CD4-positive, alpha-beta T cell treated with Interleukin-6 at 100 ng/mL for 8 hours (primary cell): ENCODE data around the gene SCAMP2.

Source experiments
- DNase-seq: peaks from one replicate; pipeline ENCODE4 v3.0.0-alpha.2; 2020; ENCODE audit warnings: mixed read lengths, low spot score

The SCAMP2 gene

GRCh38 chr15:74820056-74820455 lies 53.1 kb downstream of the SCAMP2 start:
- DNase-seq, result no peak

- no peak for DNase-seq
Observed at GRCh38 chr15:74817370-74817737, 55.8 kb downstream of the SCAMP2 start.

GRCh38 chr15:74816624-74817369 lies 56.4 kb downstream of the SCAMP2 start:
- no peak for DNase-seq

- no peak for DNase-seq
Observed at GRCh38 chr15:74815961-74816360, 57.2 kb downstream of the SCAMP2 start.

- DNase-seq, result no peak
Observed at GRCh38 chr15:74815121-74815934, 57.8 kb downstream of the SCAMP2 start.

GRCh38 chr15:74812533-74812932 lies 60.6 kb downstream of the SCAMP2 start, which contains the start of gene LMAN1L:
TSS of gene LMAN1L (plus strand) at chr15:74812835. CDS start at chr15:74812855, 20 bp downstream.
- DNase-seq, result no peak

GRCh38 chr15:74809956-74810355 lies 63.2 kb downstream of the SCAMP2 start:
- DNase-seq, result no peak

GRCh38 chr15:74809242-74809641 lies 63.9 kb downstream of the SCAMP2 start:
- DNase-seq, result no peak

GRCh38 chr15:74808840-74809229 lies 64.3 kb downstream of the SCAMP2 start:
- DNase-seq, result no peak

GRCh38 chr15:74808078-74808839 lies 64.9 kb downstream of the SCAMP2 start:
- no peak for DNase-seq

- DNase-seq, result no peak
Observed at GRCh38 chr15:74807282-74807681, 65.9 kb downstream of the SCAMP2 start.

- no peak for DNase-seq
Observed at GRCh38 chr15:74804935-74805334, 68.2 kb downstream of the SCAMP2 start.

GRCh38 chr15:74802862-74803447 lies 70.2 kb downstream of the SCAMP2 start:
- DNase-seq, result no peak

- DNase-seq, result no peak
Observed at GRCh38 chr15:74802290-74802689, 70.9 kb downstream of the SCAMP2 start.

GRCh38 chr15:74801311-74801997 lies 71.7 kb downstream of the SCAMP2 start:
- DNase-seq, result no peak

- no peak for DNase-seq
Observed at GRCh38 chr15:74800559-74801094, 72.5 kb downstream of the SCAMP2 start.

- DNase-seq, result peak; percentile 85
Observed at GRCh38 chr15:74799856-74800558, 73.2 kb downstream of the SCAMP2 start.

GRCh38 chr15:74799255-74799855 lies 73.8 kb downstream of the SCAMP2 start:
- DNase-seq, result no peak

- no peak for DNase-seq
Observed at GRCh38 chr15:74798388-74799254, 74.5 kb downstream of the SCAMP2 start.
